NOMO-1 treated with dmso at 0.1 percent for 144 hours (cell line): ENCODE measurements around the gene EXOC6.

Source experiments
- DNase-seq: peaks from one replicate; lab custom pipeline; 2025; ENCODE audit not compliant: unreplicated experiment; lab: John Stamatoyannopoulos, UW

The EXOC6 gene

GRCh38 chr10:92999191-92999590, 150.9 kb downstream of the EXOC6 start:
- DNase-seq = no peak

GRCh38 chr10:93006435-93007039, 158.2 kb downstream of the EXOC6 start:
- DNase-seq = no peak

- DNase-seq = no peak
Observed at GRCh38 chr10:93015722-93016121, 167.4 kb downstream of the EXOC6 start.

- DNase-seq = no peak
Observed at GRCh38 chr10:93023013-93023650, 174.8 kb downstream of the EXOC6 start.

- DNase-seq = no peak
Observed at GRCh38 chr10:93026072-93026471, 177.8 kb downstream of the EXOC6 start.

- no peak for DNase-seq
Observed at GRCh38 chr10:93027508-93027907, 179.2 kb downstream of the EXOC6 start.

GRCh38 chr10:93028883-93029282, 180.6 kb downstream of the EXOC6 start:
- DNase-seq = no peak

- no peak for DNase-seq
Observed at GRCh38 chr10:93030409-93030808, 182.1 kb downstream of the EXOC6 start.

- DNase-seq = no peak
Observed at GRCh38 chr10:93032105-93032808, 183.9 kb downstream of the EXOC6 start.

GRCh38 chr10:93032809-93033137, 184.5 kb downstream of the EXOC6 start:
- DNase-seq = no peak

- DNase-seq = no peak
Observed at GRCh38 chr10:93034426-93034825, 186.1 kb downstream of the EXOC6 start.

- no peak for DNase-seq
Observed at GRCh38 chr10:93039110-93039509, 190.8 kb downstream of the EXOC6 start.

GRCh38 chr10:93039721-93040120, 191.4 kb downstream of the EXOC6 start:
- DNase-seq = peak; percentile 26

GRCh38 chr10:93054486-93054885, 206.2 kb downstream of the EXOC6 start:
- DNase-seq = no peak

- DNase-seq = no peak
Observed at GRCh38 chr10:93058139-93058538, 209.8 kb downstream of the EXOC6 start.

- no peak for DNase-seq
Observed at GRCh38 chr10:93059975-93060886, 211.9 kb downstream of the EXOC6 start, which contains the start of gene CYP26C1. TSS of gene CYP26C1 (plus strand) at chr10:93060798. CDS start at chr10:93061264, 466 bp downstream.

- DNase-seq = no peak
Observed at GRCh38 chr10:93060887-93061593, 212.7 kb downstream of the EXOC6 start.

GRCh38 chr10:93061594-93062513, 213.5 kb downstream of the EXOC6 start:
- DNase-seq = no peak

- DNase-seq = no peak
Observed at GRCh38 chr10:93062514-93063143, 214.3 kb downstream of the EXOC6 start.
